Femur (tissue), 1 donor: ENCODE results near the gene KRT73.
A peak's percentile ranks its signal among the peaks of the same experiment; 100 is the strongest.

Source experiments
- DNase-seq: peaks from one replicate; pipeline ENCODE4 v3.0.0-alpha.2; 2017

Gene KRT73

GRCh38 chr12:52564582-52564981 lies 53.8 kb downstream of the KRT73 start:
- DNase-seq: no peak

- DNase-seq: no peak
These were observed 56.4 kb downstream of the KRT73 start for GRCh38 chr12:52561880-52562449.

DNA sequence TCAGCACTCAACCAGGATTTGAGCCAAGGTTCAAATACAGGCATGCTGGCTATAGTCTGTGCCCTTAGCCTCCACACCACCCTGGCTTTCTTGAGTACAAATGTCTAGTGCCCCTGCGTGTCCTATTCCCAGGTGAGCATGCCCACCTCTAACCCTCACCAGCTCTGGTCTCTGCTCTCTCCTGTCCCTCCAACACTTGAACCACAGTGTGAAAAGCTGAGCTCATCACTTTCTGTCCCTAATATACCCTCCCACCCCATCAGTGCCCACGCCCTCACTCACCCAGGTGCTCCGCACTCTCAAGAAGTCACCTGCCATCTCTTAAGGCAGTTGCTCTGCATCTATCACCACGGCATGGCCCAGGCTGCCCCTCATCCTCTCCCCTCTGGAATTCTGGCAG lies 58.4 kb downstream of the KRT73 start:
- DNase-seq: no peak

- DNase-seq: peak; percentile 40
These were observed 59.4 kb downstream of the KRT73 start for GRCh38 chr12:52558781-52559445.
